HCEC 1CT (cell line): Measurements from ENCODE around the gene CD244.
"Not testable (repeated sequence)": the region's sequence is repeated elsewhere in the genome, so short reads cannot be mapped to it uniquely, and the experiment has no call there.

ENCODE experiments used
- DNase-seq: peaks from one replicate; pipeline ENCODE4 v3.0.0-alpha.2; 2017

The CD244 gene

GRCh38 chr1:160877221-160877620, 14.5 kb upstream of the CD244 start:
- no peak for DNase-seq

- DNase-seq = no peak
Observed at GRCh38 chr1:160876311-160876710, 13.6 kb upstream of the CD244 start.

- DNase-seq = not testable (repeated sequence)
Observed at GRCh38 chr1:160875591-160875990, 12.9 kb upstream of the CD244 start.

GRCh38 chr1:160874935-160875334, 12.2 kb upstream of the CD244 start:
- DNase-seq = no peak

- no peak for DNase-seq
Observed at GRCh38 chr1:160868141-160868540, 5.5 kb upstream of the CD244 start.

- not testable (repeated sequence) for DNase-seq
Observed at GRCh38 chr1:160867651-160868050, 5.0 kb upstream of the CD244 start.

- no peak for DNase-seq
Observed at GRCh38 chr1:160866695-160867260, 4.1 kb upstream of the CD244 start.

- no peak for DNase-seq
Observed at GRCh38 chr1:160866001-160866694, 3.5 kb upstream of the CD244 start.

- no peak for DNase-seq
Observed at GRCh38 chr1:160865337-160865736, 2.6 kb upstream of the CD244 start.

- DNase-seq = no peak
Observed at GRCh38 chr1:160864173-160864572, 1.5 kb upstream of the CD244 start.

GRCh38 chr1:160863774-160864131, 1.1 kb upstream of the CD244 start:
- no peak for DNase-seq

GRCh38 chr1:160863061-160863773, 530 bp upstream of the CD244 start:
- DNase-seq = no peak

- no peak for DNase-seq
Observed at GRCh38 chr1:160860840-160861505, 1.7 kb downstream of the CD244 start.

- no peak for DNase-seq
Observed at GRCh38 chr1:160859166-160859565, 3.5 kb downstream of the CD244 start.

- no peak for DNase-seq
Observed at GRCh38 chr1:160858507-160858906, 4.2 kb downstream of the CD244 start.

GRCh38 chr1:160858097-160858496, 4.6 kb downstream of the CD244 start:
- DNase-seq = no peak

- no peak for DNase-seq
Observed at GRCh38 chr1:160855181-160855981, 7.3 kb downstream of the CD244 start.

- no peak for DNase-seq
Observed at GRCh38 chr1:160853754-160854153, 8.9 kb downstream of the CD244 start.

GRCh38 chr1:160853014-160853413, 9.7 kb downstream of the CD244 start:
- DNase-seq = no peak

GRCh38 chr1:160850993-160851392, 11.7 kb downstream of the CD244 start:
- no peak for DNase-seq

GRCh38 chr1:160850541-160850940, 12.1 kb downstream of the CD244 start:
- no peak for DNase-seq

GRCh38 chr1:160846281-160846680, 16.4 kb downstream of the CD244 start:
- no peak for DNase-seq
